Measurements from ENCODE around the gene RNF10.

DNA sequence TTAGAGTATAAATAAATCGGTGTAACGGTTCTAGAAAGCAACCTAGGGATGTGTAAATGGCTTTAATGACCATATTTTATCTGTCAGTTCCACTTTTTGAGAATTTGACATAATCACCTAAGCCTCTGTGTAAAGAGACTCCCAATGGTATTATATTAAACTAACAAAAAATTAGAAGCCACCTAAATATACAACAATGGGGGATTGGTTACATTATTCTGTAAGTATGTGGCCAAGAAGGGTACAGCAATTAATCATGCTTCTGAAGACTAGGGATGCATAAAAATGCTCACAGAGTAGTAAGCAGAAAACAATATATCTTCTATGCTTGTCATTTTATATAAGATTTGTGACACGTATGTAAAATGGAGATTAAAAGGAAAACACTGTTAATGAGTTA is 10.5 kb downstream of the RNF10 start:
- TF ChIP-seq, protein P1, sequence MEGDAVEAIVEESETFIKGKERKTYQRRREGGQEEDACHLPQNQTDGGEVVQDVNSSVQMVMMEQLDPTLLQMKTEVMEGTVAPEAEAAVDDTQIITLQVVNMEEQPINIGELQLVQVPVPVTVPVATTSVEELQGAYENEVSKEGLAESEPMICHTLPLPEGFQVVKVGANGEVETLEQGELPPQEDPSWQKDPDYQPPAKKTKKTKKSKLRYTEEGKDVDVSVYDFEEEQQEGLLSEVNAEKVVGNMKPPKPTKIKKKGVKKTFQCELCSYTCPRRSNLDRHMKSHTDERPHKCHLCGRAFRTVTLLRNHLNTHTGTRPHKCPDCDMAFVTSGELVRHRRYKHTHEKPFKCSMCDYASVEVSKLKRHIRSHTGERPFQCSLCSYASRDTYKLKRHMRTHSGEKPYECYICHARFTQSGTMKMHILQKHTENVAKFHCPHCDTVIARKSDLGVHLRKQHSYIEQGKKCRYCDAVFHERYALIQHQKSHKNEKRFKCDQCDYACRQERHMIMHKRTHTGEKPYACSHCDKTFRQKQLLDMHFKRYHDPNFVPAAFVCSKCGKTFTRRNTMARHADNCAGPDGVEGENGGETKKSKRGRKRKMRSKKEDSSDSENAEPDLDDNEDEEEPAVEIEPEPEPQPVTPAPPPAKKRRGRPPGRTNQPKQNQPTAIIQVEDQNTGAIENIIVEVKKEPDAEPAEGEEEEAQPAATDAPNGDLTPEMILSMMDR (conservative IDR thresholded peaks at IDR 0.05; ENCODE audit: low read depth, low read length) = no peak
- no peak for TF ChIP-seq POLR2A (IDR thresholded peaks at IDR 0.05; ENCODE audit: low read depth, low read length)
- TF ChIP-seq, protein P2, sequence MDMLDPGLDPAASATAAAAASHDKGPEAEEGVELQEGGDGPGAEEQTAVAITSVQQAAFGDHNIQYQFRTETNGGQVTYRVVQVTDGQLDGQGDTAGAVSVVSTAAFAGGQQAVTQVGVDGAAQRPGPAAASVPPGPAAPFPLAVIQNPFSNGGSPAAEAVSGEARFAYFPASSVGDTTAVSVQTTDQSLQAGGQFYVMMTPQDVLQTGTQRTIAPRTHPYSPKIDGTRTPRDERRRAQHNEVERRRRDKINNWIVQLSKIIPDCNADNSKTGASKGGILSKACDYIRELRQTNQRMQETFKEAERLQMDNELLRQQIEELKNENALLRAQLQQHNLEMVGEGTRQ (IDR thresholded peaks at IDR 0.05; ENCODE audit: low read depth, low read length) = no peak

Data from IMR-90 (cell line).